K562 (cell line): Measurements from ENCODE around the gene LMBR1. TPM values are rescaled to one million over a fixed set of nuclear protein-coding genes. Genes with fewer than 3 reads are reported as not detected.

Source experiments
- ASH1L ChIP-seq: fragments of 450-650 bp; IDR thresholded peaks from 2 replicates; pipeline ENCODE4 v1.6.1; 2018; ENCODE audit warnings: borderline replicate concordance, mild to moderate bottlenecking, low read depth; ENCODE audit not compliant: partially characterized antibody
- CHCHD3 ChIP-seq: fragments of 250-450 bp; sonication (Bioruptor Pico); IDR thresholded peaks from 2 replicates; pipeline ENCODE4 v2.1.2; 2022; ENCODE audit warnings: mild to moderate bottlenecking
- ELK1 ChIP-seq: sonication (generic); formaldehyde crosslinking; IDR thresholded peaks from 2 replicates; pipeline ENCODE4 v1.8.1; 2022; ENCODE audit warnings: missing genetic modification reagents
- FOXA3 ChIP-seq, 2 experiments: fragments of 450-650 bp in 1 of 2; sonication (generic) in 1 of 2; formaldehyde crosslinking; IDR thresholded peaks in 1 of 2; conservative IDR thresholded peaks in 1 of 2; 2 replicates each; pipeline versions ENCODE4 v1.4.0 to v1.8.0; 2020 to 2022; ENCODE audit warnings: mild to moderate bottlenecking in 2 of 2, missing genetic modification reagents in 1 of 2
- HNRNPL ChIP-seq: fragments of 200-400 bp; formaldehyde crosslinking; IDR thresholded peaks from 2 replicates; pipeline ENCODE4 v1.6.1; 2017; ENCODE audit warnings: low read depth, mild to moderate bottlenecking, low read length
- KDM4B ChIP-seq, 2 experiments: fragments of 450-650 bp in 1 of 2; sonication (generic) in 1 of 2; IDR thresholded peaks; 2 replicates each; pipeline ENCODE4 v1.6.1; 2016 to 2017; ENCODE audit warnings: borderline replicate concordance in 2 of 2, antibody characterized with exemption in 1 of 2, low read depth in 1 of 2, mild to moderate bottlenecking in 1 of 2
- KHSRP ChIP-seq: fragments of 450-650 bp; IDR thresholded peaks from 2 replicates; pipeline ENCODE4 v1.6.1; 2017
- MTA1 ChIP-seq: fragments of 450-650 bp; IDR thresholded peaks from 2 replicates; pipeline ENCODE4 v1.6.1; 2017; ENCODE audit warnings: borderline replicate concordance
- NCOA6 ChIP-seq: fragments of 450-650 bp; IDR thresholded peaks from 2 replicates; pipeline ENCODE4 v1.6.1; 2017; ENCODE audit warnings: mild to moderate bottlenecking
- RUNX1 ChIP-seq: sonication (generic); IDR thresholded peaks from 2 replicates; pipeline ENCODE4 v1.6.1; 2016; ENCODE audit warnings: antibody characterized with exemption, low read depth
- TCF7L2 ChIP-seq: fragments of 150-350 bp; IDR thresholded peaks from 2 replicates; pipeline ENCODE4 v1.6.1; 2016; ENCODE audit warnings: low read depth, mild to moderate bottlenecking, low read length, moderate library complexity
- ZNF384 ChIP-seq: IDR thresholded peaks from 2 replicates; pipeline ENCODE4 v1.6.1; 2012; ENCODE audit warnings: low read depth, low read length, improper control_type of control experiment
- ZNF561 ChIP-seq: fragments of 450-650 bp; formaldehyde crosslinking; conservative IDR thresholded peaks from 2 replicates; pipeline ENCODE4 v1.4.0; 2020; ENCODE audit warnings: mild to moderate bottlenecking, moderate library complexity
- ZNF764 ChIP-seq: fragments of 250-450 bp; sonication (Bioruptor Pico); IDR thresholded peaks from 2 replicates; pipeline ENCODE4 v1.4.0; 2020; ENCODE audit warnings: low read depth, mild to moderate bottlenecking, moderate library complexity
- polyA plus RNA-seq, 8 experiments: library from polyadenylated mRNA; depleted of rRNA in 4 of 8; stranded (reverse) in 5 of 8; unstranded in 3 of 8; fragments of >200 nt; fragmentation: Nextera tagmentation in 2 of 8; fragmentation: Illumina TruSeq in 1 of 8; extraction: Ambion mirVana in 2 of 8; extraction: Trizol in 1 of 8; gene quantifications; 2 replicates each; pipeline versions ENCODE4 v1.2.1 to v1.2.3, GENCODE V29; 2011 to 2014; ENCODE audit warnings: inconsistent platforms in 1 of 8, missing spikeins in 1 of 8
- total RNA-seq, 7 experiments: library from RNA; depleted of rRNA in 6 of 7; stranded (reverse); fragments of >200 nt in 6 of 7; fragmentation: Illumina TruSeq in 2 of 7; extraction: Trizol in 2 of 7; gene quantifications; 2 replicates each; pipeline versions ENCODE4 v1.2.1 to v1.2.3, GENCODE V29; 2011 to 2021; ENCODE audit warnings: low replicate concordance in 1 of 7
- TF ChIP-seq, protein P1 (sequence below): fragments of 250-450 bp; sonication (Bioruptor Pico); IDR thresholded peaks from 2 replicates; pipeline ENCODE4 v1.4.0; 2020
- TF ChIP-seq, protein P2 (sequence below): fragments of 250-450 bp; sonication (Bioruptor Pico); IDR thresholded peaks from 2 replicates; pipeline ENCODE4 v1.5.0; 2020; ENCODE audit warnings: mild to moderate bottlenecking
- TF ChIP-seq, protein P3 (sequence below): fragments of 450-650 bp; IDR thresholded peaks from 2 replicates; pipeline ENCODE4 v1.6.1; 2016
- TF ChIP-seq, protein P4 (sequence below): fragments of 250-450 bp; sonication (Bioruptor Pico); IDR thresholded peaks from 2 replicates; pipeline ENCODE4 v1.4.0; 2020; ENCODE audit warnings: borderline replicate concordance

Gene LMBR1
- total and polyA plus RNA-seq, 9 of the 15 experiments (the other 6 are each of a cell fraction or from before 2014, with no cell fraction given), result 7.7 to 90.0 (median 59.9) TPM

DNA sequence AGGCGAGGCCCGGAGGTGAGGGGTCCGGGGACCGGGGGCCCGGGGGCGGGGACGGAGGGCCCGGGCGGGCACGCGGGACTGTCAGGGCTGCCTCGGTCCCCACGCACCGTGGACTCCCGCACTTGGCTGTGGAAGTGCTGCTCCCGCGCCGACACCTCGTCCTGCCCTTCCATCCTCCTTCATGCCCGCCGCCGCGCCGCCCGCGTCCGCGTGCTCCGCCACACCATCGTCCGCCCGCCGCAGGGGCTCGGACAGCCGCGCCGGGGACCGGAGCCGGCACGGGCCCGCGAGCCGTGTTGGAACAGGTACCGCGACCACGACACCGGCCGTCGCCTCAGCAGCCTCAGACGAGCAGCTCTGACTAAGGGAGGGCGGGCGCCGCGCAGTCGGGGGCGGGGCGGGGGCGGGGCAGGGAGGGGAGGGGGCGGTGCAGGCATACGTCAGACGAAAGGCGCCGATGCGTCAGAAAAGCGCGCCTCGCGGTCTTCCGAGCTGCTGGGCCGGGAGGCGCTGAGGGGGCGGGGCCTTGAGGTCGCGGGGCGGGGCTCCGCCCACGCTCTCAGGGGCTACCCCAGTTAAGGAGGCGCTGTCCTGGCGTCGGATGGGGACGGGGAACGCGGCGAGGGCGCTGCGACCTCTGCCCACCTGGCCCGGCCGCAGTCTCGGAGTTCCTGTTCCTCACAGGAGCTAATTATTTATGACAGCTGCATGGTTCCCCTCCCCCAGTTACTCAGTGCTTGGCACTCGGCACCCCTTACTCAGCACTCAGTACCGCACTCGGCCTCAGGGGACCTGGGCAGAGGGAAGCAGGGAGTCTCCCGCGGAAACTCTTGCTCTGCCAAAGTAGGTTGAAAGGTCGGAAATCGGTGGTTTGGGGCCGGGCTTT is at the start of gene LMBR1 (continued):
- TF ChIP-seq KHSRP, result peak; percentile 66; the same call in 1 of the 2 replicates
- TF ChIP-seq, protein P1, sequence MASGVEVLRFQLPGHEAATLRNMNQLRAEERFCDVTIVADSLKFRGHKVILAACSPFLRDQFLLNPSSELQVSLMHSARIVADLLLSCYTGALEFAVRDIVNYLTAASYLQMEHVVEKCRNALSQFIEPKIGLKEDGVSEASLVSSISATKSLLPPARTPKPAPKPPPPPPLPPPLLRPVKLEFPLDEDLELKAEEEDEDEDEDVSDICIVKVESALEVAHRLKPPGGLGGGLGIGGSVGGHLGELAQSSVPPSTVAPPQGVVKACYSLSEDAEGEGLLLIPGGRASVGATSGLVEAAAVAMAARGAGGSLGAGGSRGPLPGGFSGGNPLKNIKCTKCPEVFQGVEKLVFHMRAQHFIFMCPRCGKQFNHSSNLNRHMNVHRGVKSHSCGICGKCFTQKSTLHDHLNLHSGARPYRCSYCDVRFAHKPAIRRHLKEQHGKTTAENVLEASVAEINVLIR (CRISPR knock-in tag), result peak; percentile 92
- no peak for TF ChIP-seq ZNF384
- TF ChIP-seq ZNF764 (CRISPR knock-in tag), result no peak
- no peak; the same call in 1 of the 2 replicates for TF ChIP-seq CHCHD3
- TF ChIP-seq, protein P2, sequence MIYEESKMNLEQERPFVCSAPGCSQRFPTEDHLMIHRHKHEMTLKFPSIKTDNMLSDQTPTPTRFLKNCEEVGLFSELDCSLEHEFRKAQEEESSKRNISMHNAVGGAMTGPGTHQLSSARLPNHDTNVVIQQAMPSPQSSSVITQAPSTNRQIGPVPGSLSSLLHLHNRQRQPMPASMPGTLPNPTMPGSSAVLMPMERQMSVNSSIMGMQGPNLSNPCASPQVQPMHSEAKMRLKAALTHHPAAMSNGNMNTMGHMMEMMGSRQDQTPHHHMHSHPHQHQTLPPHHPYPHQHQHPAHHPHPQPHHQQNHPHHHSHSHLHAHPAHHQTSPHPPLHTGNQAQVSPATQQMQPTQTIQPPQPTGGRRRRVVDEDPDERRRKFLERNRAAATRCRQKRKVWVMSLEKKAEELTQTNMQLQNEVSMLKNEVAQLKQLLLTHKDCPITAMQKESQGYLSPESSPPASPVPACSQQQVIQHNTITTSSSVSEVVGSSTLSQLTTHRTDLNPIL, result no peak
- TF ChIP-seq, protein P3, sequence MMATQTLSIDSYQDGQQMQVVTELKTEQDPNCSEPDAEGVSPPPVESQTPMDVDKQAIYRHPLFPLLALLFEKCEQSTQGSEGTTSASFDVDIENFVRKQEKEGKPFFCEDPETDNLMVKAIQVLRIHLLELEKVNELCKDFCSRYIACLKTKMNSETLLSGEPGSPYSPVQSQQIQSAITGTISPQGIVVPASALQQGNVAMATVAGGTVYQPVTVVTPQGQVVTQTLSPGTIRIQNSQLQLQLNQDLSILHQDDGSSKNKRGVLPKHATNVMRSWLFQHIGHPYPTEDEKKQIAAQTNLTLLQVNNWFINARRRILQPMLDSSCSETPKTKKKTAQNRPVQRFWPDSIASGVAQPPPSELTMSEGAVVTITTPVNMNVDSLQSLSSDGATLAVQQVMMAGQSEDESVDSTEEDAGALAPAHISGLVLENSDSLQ, result no peak
- TF ChIP-seq NCOA6, result no peak
- TF ChIP-seq, protein P4, sequence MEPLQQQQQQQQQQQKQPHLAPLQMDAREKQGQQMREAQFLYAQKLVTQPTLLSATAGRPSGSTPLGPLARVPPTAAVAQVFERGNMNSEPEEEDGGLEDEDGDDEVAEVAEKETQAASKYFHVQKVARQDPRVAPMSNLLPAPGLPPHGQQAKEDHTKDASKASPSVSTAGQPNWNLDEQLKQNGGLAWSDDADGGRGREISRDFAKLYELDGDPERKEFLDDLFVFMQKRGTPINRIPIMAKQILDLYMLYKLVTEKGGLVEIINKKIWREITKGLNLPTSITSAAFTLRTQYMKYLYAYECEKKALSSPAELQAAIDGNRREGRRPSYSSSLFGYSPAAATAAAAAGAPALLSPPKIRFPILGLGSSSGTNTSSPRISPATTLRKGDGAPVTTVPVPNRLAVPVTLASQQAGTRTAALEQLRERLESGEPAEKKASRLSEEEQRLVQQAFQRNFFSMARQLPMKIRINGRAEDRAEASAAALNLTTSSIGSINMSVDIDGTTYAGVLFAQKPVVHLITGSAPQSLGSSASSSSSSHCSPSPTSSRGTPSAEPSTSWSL (CRISPR knock-in tag), result peak; percentile 92; the same call in 1 of the 2 replicates
- no peak; a peak in 1 of 4 replicates for TF ChIP-seq KDM4B (IDR thresholded peaks at IDR 0.05; ENCODE audit: borderline replicate concordance in 2 of 2, low read depth in 1 of 2)
- TF ChIP-seq RUNX1, result no peak
- no peak for TF ChIP-seq ELK1
- no peak for TF ChIP-seq TCF7L2
- no peak for TF ChIP-seq ZNF561 (CRISPR knock-in tag)
- TF ChIP-seq HNRNPL, result peak; percentile 57
- no peak for TF ChIP-seq ASH1L
- no peak for TF ChIP-seq FOXA3 (CRISPR knock-in tag; conservative IDR thresholded peaks at IDR 0.05 in 1 of 2, IDR thresholded peaks at IDR 0.05 in 1 of 2)
- TF ChIP-seq MTA1, result peak; percentile 96
